Adrenal gland (tissue), 12 donors: ENCODE results near the gene UCP2. TPM values are rescaled to one million over a fixed set of nuclear protein-coding genes. Genes with fewer than 3 reads are reported as not detected.

Source experiments
- DNase-seq, 7 donors: peaks; one replicate each; pipeline ENCODE4 v3.0.0-alpha.2; 2019 to 2020
- H3K27ac ChIP-seq, 5 donors: fragments of 200-600 bp; sonication (generic) in 4 of 5; 1 replicate in 3 of 5; 2 replicates in 2 of 5; pipeline versions ENCODE4 v1.5.1 to v1.8.0; 2016 to 2020; ENCODE audit warnings: mild to moderate bottlenecking in 1 of 5
- H3K27me3 ChIP-seq: fragments of 200-600 bp; 2 replicates; pipeline ENCODE4 v1.8.0; 2021
- H3K36me3 ChIP-seq, 2 donors: fragments of 200-600 bp; replicated peaks in 1 of 2; 1 replicate in 1 of 2; 2 replicates in 1 of 2; pipeline versions ENCODE4 v1.5.1 to v1.8.0; 2018 to 2022
- H3K4me1 ChIP-seq, 2 donors: fragments of 200-600 bp; replicated peaks in 1 of 2; 1 replicate in 1 of 2; 2 replicates in 1 of 2; pipeline versions ENCODE4 v1.5.1 to v1.8.0; 2018 to 2021
- H3K4me3 ChIP-seq, 4 donors: fragments of 200-600 bp; sonication (generic) in 3 of 4; one replicate each; pipeline ENCODE4 v1.5.1; 2016 to 2018
- H3K9me3 ChIP-seq, 3 donors: fragments of 200-600 bp; sonication (generic) in 1 of 3; replicated peaks in 1 of 3; 1 replicate in 2 of 3; 2 replicates in 1 of 3; pipeline versions ENCODE4 v1.5.1 to v1.8.0; 2016 to 2021
- POLR2A ChIP-seq, 2 donors: fragments of 450-650 bp; IDR thresholded peaks; one replicate each; pipeline ENCODE4 v1.6.1; 2017; ENCODE audit warnings: antibody characterized with exemption in 2 of 2, mild to moderate bottlenecking in 2 of 2, moderate library complexity in 1 of 2
- WGBS, 4 donors: extraction: QIAGEN DNeasy Blood & Tissue Kit in 2 of 4; methylation state at CpG; one replicate each; pipeline versions ENCODE4 v1.1.5 to v1.1.7; 2013 to 2017; 5-methylcytosine and 5-hydroxymethylcytosine counted together
- intact Hi-C, 2 donors: fragments of 100-400 bp; cut with DNase I; formaldehyde crosslinking; loops; one replicate each; pipeline versions ENCODE4 v1.14.1 to v1.15.0; 2022 to 2023
- polyA plus RNA-seq, 3 donors: library from polyadenylated mRNA; stranded (reverse); fragments of 200-250 nt in 2 of 3; fragments of 350-450 nt in 1 of 3; fragmentation: Illumina TruSeq in 1 of 3; extraction: RNeasy Lipid Tissue Mini Kit (QIAGEN cat#74804) in 1 of 3; gene quantifications; one replicate each; pipeline ENCODE4 v1.2.3, GENCODE V29; 2013 to 2014
- total RNA-seq, 9 donors: library from RNA; depleted of rRNA in 4 of 9; stranded (reverse); fragments of >200 nt in 4 of 9; fragments of 120-200 nt in 1 of 9; fragmentation: NEBNext Ultra II Directional in 1 of 9; extraction: Animal tissue kit (Norgen Biotek cat#: 25700) in 1 of 9; gene quantifications; one replicate each; pipeline versions ENCODE4 v1.1.0 to v1.2.4, GENCODE V29; 2013 to 2023
- TF ChIP-seq, protein P1 (sequence below), 6 experiments: fragments of 450-650 bp in 4 of 6; fragments of 200-600 bp in 2 of 6; sonication (generic) in 1 of 6; IDR thresholded peaks; 1 replicate in 5 of 6; 2 replicates in 1 of 6; pipeline versions ENCODE4 v1.5.1 to v1.8.0; 2016 to 2021; ENCODE audit warnings: antibody characterized with exemption in 6 of 6, mild to moderate bottlenecking in 2 of 6, moderate library complexity in 1 of 6
- donor health status: healthy with polysubstance abuse.
- donor health status: Bipolar disorder and iron deficiency.
- donor health status: DM: yes; HTN: yes; CAD: no.
- donor health status: DM: no; HTN: no; CAD: no.
- donor health status: DM: no; HTN: no; CAD: no.
- donor health status: DM: yes; HTN: yes; CAD: no.

Gene UCP2
- total and polyA plus RNA-seq, 12 donors = 12.4 to 117 (median 40.9) TPM

DNA sequence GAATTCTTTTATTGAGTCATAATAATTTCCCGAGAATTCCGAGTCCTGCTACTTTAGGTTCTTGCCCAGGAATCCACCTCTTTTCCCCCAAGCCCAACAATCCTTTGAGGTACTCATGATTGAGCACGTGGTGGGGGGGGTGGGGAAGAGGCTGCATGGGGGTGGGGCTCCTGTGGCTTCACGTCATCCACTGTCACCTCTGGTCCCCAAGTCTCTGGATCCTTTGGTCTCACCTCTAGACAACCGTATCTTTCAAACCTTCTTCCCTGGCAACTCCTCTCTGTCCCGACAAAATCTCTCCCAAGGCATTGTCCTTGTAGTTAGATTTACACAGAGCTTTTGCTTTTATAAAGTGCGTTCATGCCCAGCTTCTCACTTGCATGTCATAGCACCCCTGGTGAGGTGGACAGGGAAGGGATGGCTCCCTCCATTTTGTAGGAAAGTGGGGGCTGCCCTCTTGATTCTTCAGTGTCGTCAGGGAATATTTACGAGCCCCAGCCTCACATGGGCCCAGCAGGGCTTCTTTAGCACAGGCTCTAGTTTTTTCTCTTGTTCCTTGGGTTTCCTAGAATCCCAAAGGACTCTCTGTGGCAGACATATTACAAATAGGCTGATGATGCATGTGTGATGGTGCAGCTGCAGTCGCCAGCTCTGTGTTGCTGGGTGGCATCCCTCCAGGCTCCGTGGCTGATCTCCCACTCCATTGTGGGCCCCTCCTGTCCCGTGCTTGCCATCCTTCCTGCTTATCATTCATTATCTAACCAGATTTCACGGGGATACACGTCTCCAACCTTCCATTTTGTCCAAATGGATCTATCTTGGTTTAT lies 17.9 kb upstream of the UCP2 start:
- 91 to 94% (median 93%) methylated on average over 14 of the region's 14 CpGs for WGBS, 4 donors
- intact Hi-C loops = no loop called here
- H3K36me3 ChIP-seq = peaks cover 0 to 4% of the 10 kb centered on the region in 2 donors

DNA sequence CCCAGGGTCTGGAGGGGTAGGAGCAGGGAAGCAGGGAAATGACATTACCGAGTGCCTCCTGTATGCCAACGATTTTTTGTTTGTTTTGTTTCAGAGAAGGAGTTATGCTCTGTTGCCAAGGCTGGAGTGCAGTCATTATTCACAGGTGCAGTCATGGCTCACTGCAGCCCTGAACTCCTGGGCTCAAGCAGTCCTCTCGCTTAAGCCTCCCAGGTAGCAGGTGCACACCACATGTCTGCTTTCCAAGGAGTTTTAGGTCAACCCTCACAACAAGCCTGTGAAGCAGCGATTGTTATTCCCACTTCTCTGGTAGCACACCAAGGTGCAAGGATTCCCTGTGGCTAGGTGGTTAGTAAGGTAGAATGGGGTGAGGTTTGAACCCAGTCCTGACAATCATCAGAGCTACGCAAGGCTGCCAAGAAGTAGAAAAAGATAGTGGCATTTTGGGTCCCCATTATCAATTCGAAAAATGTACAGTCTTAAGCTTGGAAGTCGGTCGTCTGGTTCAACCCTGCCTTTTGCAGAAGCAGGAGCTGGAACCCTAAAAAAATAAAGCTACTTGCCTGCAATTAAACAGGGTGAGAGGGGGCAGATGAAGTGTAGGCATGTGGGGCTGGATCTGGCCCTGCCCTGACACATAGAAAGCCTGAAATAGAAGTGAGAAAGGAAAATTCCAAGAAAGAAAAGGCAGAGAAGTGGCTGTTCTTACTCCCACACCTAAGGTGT lies 17.1 kb upstream of the UCP2 start:
- TF ChIP-seq, protein P1, sequence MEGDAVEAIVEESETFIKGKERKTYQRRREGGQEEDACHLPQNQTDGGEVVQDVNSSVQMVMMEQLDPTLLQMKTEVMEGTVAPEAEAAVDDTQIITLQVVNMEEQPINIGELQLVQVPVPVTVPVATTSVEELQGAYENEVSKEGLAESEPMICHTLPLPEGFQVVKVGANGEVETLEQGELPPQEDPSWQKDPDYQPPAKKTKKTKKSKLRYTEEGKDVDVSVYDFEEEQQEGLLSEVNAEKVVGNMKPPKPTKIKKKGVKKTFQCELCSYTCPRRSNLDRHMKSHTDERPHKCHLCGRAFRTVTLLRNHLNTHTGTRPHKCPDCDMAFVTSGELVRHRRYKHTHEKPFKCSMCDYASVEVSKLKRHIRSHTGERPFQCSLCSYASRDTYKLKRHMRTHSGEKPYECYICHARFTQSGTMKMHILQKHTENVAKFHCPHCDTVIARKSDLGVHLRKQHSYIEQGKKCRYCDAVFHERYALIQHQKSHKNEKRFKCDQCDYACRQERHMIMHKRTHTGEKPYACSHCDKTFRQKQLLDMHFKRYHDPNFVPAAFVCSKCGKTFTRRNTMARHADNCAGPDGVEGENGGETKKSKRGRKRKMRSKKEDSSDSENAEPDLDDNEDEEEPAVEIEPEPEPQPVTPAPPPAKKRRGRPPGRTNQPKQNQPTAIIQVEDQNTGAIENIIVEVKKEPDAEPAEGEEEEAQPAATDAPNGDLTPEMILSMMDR (IDR thresholded peaks at IDR 0.05) = no peak
- no peak for TF ChIP-seq POLR2A (IDR thresholded peaks at IDR 0.05)
- Histone ChIP-seq H3K4me3 (no peak overlapping the region), H3K9me3 (no peaks in the 10 kb centered on the region), H3K36me3 (peaks cover 0 to 4% of the 10 kb centered on the region in 2 donors), H3K4me1 (no peaks in the 10 kb centered on the region), H3K27me3 (no peaks in the 10 kb centered on the region), H3K27ac (no peak overlapping the region)
- DNase-seq = no peak
- 80 to 90% (median 88%) methylated on average over 8 of the region's 8 CpGs for WGBS, 4 donors
- intact Hi-C loops = no loop called here

More for the DNA sequence above, 17.9 kb upstream of the UCP2 start:
- TF ChIP-seq POLR2A (IDR thresholded peaks at IDR 0.05) = no peak
- TF ChIP-seq, protein P1 (IDR thresholded peaks at IDR 0.05) = no peak
- H3K27ac ChIP-seq = no peak overlapping the region
- no peaks in the 10 kb centered on the region for H3K27me3 ChIP-seq
- no peak for DNase-seq
- no peaks in the 10 kb centered on the region for H3K9me3 ChIP-seq
- no peaks in the 10 kb centered on the region for H3K4me1 ChIP-seq
- no peak overlapping the region for H3K4me3 ChIP-seq

GRCh38 chr11:73998846-73999575 lies 16.4 kb upstream of the UCP2 start:
- no peaks in the 10 kb centered on the region for H3K9me3 ChIP-seq
- 89 to 95% (median 92%) methylated on average over 13 of the region's 13 CpGs for WGBS, 4 donors
- no peaks in the 10 kb centered on the region for H3K4me1 ChIP-seq
- no peaks in the 10 kb centered on the region for H3K27me3 ChIP-seq
- H3K27ac ChIP-seq = no peak overlapping the region
- TF ChIP-seq, protein P1 (IDR thresholded peaks at IDR 0.05) = no peak
- TF ChIP-seq POLR2A (IDR thresholded peaks at IDR 0.05) = no peak
- H3K36me3 ChIP-seq = peaks cover 0 to 4% of the 10 kb centered on the region in 2 donors
- no peak overlapping the region for H3K4me3 ChIP-seq
- intact Hi-C loops = no loop called here
- no peak for DNase-seq
